ENCODE measurements around the gene AFP. TPM values are rescaled to one million over a fixed set of nuclear protein-coding genes. Genes with fewer than 3 reads are reported as not detected.

Gene AFP
- total RNA-seq, 1 experiment from 2014 or later = 4.9 TPM

DNA sequence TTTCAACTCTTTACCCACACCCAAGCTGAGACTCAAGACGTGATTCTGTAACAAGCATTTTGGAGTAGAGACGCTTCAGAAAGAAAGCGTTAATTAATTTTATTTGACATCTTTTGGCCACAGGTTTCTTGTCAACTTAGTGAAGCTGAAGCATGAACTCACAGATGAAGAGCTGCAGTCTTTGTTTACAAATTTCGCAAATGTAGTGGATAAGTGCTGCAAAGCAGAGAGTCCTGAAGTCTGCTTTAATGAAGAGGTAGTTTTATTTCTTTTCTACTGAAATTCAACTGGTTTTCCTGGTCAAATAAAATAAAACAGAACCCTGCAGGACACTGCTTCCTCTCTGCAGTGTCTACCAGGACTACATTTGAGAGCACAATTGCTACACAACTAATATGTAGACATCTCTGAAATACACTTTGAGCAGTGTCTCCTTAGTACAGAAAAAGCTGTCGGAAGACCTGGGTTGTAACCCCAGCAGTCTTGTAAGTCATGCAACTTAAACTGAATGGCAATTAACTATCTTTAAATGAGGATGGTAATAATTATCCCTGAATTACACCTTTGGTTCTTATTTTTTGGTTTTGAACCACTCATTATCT lies 65.7 kb downstream of the AFP start:
- Histone ChIP-seq H3K4ac (ENCODE audit: low read depth, low read length) (no peak overlapping the region), H3K27ac (ENCODE audit: insufficient read length, low read depth, low read length) (no peak overlapping the region), H2AFZ (ENCODE audit: low read length) (no peak overlapping the region), H3K23me2 (ENCODE audit: insufficient read length, low read depth, low read length, poor library complexity, severe bottlenecking) (no peaks in the 10 kb centered on the region), H4K8ac (replicated peaks; ENCODE audit: insufficient read length, low read depth, low read length) (no peak overlapping the region), H3T11ph (ENCODE audit: low read length) (no peak overlapping the region), H2BK20ac (ENCODE audit: low read depth, low read length, poor library complexity, severe bottlenecking) (no peak overlapping the region), H2BK5ac (ENCODE audit: insufficient read length, low read length) (no peak overlapping the region), H3K79me1 (ENCODE audit: insufficient read depth, low read depth, low read length, poor library complexity, severe bottlenecking) (no peaks in the 10 kb centered on the region), H4K20me1 (ENCODE audit: control insufficient read depth, insufficient read depth, insufficient read length) (no peaks in the 10 kb centered on the region), H2BK12ac (ENCODE audit: insufficient read length, low read depth, low read length) (no peak overlapping the region), H3K4me1 (ENCODE audit: insufficient read depth, low read length) (no peaks in the 10 kb centered on the region), H4K5ac (ENCODE audit: insufficient read length, low read depth, low read length) (no peak overlapping the region), H3K9me3 (ENCODE audit: control insufficient read depth, low read depth, low read length) (no peaks in the 10 kb centered on the region), H3K23ac (ENCODE audit: insufficient read length, low read depth, low read length) (no peak overlapping the region), H3K9ac (ENCODE audit: extremely low read depth, insufficient read length, low read length) (no peak overlapping the region), H4K91ac (ENCODE audit: insufficient read length, low read depth, low read length) (no peak overlapping the region), H2AK5ac (ENCODE audit: insufficient read length, low read length) (no peak overlapping the region), H3K27me3 (ENCODE audit: insufficient read depth, low read length) (no peaks in the 10 kb centered on the region), H2BK120ac (ENCODE audit: low read depth, low read length, poor library complexity, severe bottlenecking) (no peak overlapping the region), H3K79me2 (ENCODE audit: insufficient read depth, low read length) (no peaks in the 10 kb centered on the region), H2BK15ac (ENCODE audit: low read depth, low read length) (no peak overlapping the region), H3K4me2 (ENCODE audit: insufficient read depth, insufficient read length, low read length) (no peak overlapping the region), H3K56ac (ENCODE audit: insufficient read length, low read depth, low read length) (no peak overlapping the region), H3K18ac (ENCODE audit: insufficient read length, low read depth, low read length) (no peak overlapping the region), H3K14ac (ENCODE audit: insufficient read depth, low read length) (no peak overlapping the region)
- Mint-ChIP-seq H3K27ac (no peak overlapping the region), H3K9me3 (no peaks in the 10 kb centered on the region), H3K27me3 (ENCODE audit: low read depth) (no peaks in the 10 kb centered on the region; the same call in 1 of the 2 replicates), H3K4me1 (no peaks in the 10 kb centered on the region), H3K4me3 (no peak overlapping the region), H3K36me3 (ENCODE audit: insufficient read depth in 1 of 3, low read depth in 3 of 3) (no peaks in the 10 kb centered on the region)
- WGBS (ENCODE audit: extremely low coverage, insufficient read length, low lambda C conversion rate) = no CpG with 5 or more reads among the region's 5 CpGs
- TF ChIP-seq, protein P1, sequence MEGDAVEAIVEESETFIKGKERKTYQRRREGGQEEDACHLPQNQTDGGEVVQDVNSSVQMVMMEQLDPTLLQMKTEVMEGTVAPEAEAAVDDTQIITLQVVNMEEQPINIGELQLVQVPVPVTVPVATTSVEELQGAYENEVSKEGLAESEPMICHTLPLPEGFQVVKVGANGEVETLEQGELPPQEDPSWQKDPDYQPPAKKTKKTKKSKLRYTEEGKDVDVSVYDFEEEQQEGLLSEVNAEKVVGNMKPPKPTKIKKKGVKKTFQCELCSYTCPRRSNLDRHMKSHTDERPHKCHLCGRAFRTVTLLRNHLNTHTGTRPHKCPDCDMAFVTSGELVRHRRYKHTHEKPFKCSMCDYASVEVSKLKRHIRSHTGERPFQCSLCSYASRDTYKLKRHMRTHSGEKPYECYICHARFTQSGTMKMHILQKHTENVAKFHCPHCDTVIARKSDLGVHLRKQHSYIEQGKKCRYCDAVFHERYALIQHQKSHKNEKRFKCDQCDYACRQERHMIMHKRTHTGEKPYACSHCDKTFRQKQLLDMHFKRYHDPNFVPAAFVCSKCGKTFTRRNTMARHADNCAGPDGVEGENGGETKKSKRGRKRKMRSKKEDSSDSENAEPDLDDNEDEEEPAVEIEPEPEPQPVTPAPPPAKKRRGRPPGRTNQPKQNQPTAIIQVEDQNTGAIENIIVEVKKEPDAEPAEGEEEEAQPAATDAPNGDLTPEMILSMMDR (conservative IDR thresholded peaks at IDR 0.05) = no peak
- no peak for DNase-seq
